ENCODE results near the gene MFAP4. TPM values are rescaled to one million over a fixed set of nuclear protein-coding genes. Genes with fewer than 3 reads are reported as not detected.

The MFAP4 gene
- polyA plus RNA-seq, 3 donors, result 0.12 to 0.73 (median 0.12) TPM

DNA sequence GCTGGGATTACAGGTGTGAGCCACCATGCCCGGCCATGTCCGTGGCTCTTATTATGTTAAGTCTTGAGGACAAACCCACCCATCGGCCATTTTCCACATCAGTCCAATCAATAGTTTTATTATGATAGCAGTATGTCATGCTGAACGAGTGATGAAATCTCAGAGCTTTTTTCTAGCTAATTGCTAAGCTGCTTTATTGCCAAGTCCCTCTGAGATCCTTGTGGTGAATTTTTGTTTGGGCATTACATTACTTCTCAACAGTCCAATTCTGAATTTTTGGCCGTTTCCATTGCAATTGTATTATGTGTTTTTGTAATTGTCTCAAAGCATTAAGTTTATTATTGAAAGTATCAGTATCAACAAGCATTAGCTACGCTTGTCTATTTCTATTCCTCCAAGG is 34.9 kb upstream of the MFAP4 start:
- Histone ChIP-seq H2AFZ (ENCODE audit: insufficient read depth, low read depth, low read length, poor library complexity, severe bottlenecking) (no peak overlapping the region), H3K27ac (ENCODE audit: low read depth in 1 of 2, low read length in 2 of 2) (no peak overlapping the region), H3K9me3 (replicated peaks in 1 of 2; ENCODE audit: control insufficient read depth in 1 of 2, insufficient read depth in 1 of 2, low read length in 2 of 2) (no peaks in the 10 kb centered on the region), H3K27me3 (ENCODE audit: control insufficient read depth in 2 of 2, insufficient read depth in 2 of 2, low read length in 2 of 2) (no peaks in the 10 kb centered on the region), H3K36me3 (replicated peaks in 1 of 2; ENCODE audit: control insufficient read depth in 1 of 2, insufficient read depth in 2 of 2, low read length in 2 of 2) (no peaks in the 10 kb centered on the region), H4K20me1 (ENCODE audit: insufficient read depth, low read length) (no peaks in the 10 kb centered on the region), H3K4me2 (replicated peaks; ENCODE audit: extremely low read depth, low read length, poor library complexity, severe bottlenecking) (no peak overlapping the region), H3K9ac (ENCODE audit: insufficient read depth, low read length, poor library complexity, severe bottlenecking) (no peak overlapping the region), H3K4me3 (replicated peaks in 1 of 3; ENCODE audit: low read depth in 2 of 3, low read length in 3 of 3) (no peak overlapping the region), H3K79me2 (ENCODE audit: insufficient read depth, low read length) (no peaks in the 10 kb centered on the region), H3K4me1 (ENCODE audit: control insufficient read depth in 1 of 2, insufficient read depth in 2 of 2, low read length in 2 of 2) (peaks cover 3 to 7% of the 10 kb centered on the region in 2 donors)
- Mint-ChIP-seq H3K27ac (peak overlapping the region in 1 of 7 donors; percentile 38), H3K4me3 (no peak overlapping the region), H3K27me3 (ENCODE audit: low read depth in 3 of 3) (peaks cover 0 to 6% (median 2%) of the 10 kb centered on the region in 3 donors), H3K4me1 (peaks cover 14% of the 10 kb centered on the region), H3K36me3 (no peaks in the 10 kb centered on the region), H3K9me3 (peaks cover 0 to 3% (median 0%) of the 10 kb centered on the region in 7 donors)
- TF ChIP-seq, protein P1, sequence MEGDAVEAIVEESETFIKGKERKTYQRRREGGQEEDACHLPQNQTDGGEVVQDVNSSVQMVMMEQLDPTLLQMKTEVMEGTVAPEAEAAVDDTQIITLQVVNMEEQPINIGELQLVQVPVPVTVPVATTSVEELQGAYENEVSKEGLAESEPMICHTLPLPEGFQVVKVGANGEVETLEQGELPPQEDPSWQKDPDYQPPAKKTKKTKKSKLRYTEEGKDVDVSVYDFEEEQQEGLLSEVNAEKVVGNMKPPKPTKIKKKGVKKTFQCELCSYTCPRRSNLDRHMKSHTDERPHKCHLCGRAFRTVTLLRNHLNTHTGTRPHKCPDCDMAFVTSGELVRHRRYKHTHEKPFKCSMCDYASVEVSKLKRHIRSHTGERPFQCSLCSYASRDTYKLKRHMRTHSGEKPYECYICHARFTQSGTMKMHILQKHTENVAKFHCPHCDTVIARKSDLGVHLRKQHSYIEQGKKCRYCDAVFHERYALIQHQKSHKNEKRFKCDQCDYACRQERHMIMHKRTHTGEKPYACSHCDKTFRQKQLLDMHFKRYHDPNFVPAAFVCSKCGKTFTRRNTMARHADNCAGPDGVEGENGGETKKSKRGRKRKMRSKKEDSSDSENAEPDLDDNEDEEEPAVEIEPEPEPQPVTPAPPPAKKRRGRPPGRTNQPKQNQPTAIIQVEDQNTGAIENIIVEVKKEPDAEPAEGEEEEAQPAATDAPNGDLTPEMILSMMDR (IDR thresholded peaks at IDR 0.05), result no peak
- no peak for DNase-seq
- WGBS (ENCODE audit: insufficient coverage), result no CpG with 5 or more reads among the region's 6 CpGs
- intact Hi-C loops (cut with micrococcal nuclease), result no loop called here

DNA sequence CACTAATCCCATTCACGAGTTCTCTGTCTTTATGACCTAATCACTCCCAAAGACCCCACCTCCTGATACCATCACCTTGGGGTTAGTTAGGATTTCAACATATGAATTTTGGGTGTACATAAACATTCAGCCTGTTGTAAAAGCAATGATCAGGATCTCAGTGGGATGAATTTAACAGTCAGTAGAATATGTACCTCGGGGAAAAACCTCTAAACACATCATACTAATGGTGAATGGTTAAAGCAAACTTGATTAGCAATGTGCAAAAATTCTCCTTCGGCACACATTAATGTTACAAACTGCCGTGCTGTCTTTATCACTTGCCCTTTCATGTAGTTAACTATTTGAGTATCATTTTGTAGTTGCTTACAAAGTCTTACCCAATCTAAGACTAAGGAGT is 34.2 kb upstream of the MFAP4 start:
- peaks cover 0 to 3% (median 0%) of the 10 kb centered on the region in 7 donors for H3K9me3 Mint-ChIP-seq
- H3K27ac Mint-ChIP-seq, result no peak overlapping the region
- peaks cover 14% of the 10 kb centered on the region for H3K4me1 Mint-ChIP-seq
- TF ChIP-seq, protein P1 (IDR thresholded peaks at IDR 0.05), result no peak
- no peak overlapping the region for H3K27ac ChIP-seq (ENCODE audit: low read depth in 1 of 2, low read length in 2 of 2)
- no peak overlapping the region for H3K4me2 ChIP-seq (replicated peaks; ENCODE audit: extremely low read depth, low read length, poor library complexity, severe bottlenecking)
- no peaks in the 10 kb centered on the region for H3K79me2 ChIP-seq (ENCODE audit: insufficient read depth, low read length)
- no peaks in the 10 kb centered on the region for H3K36me3 ChIP-seq (replicated peaks in 1 of 2; ENCODE audit: control insufficient read depth in 1 of 2, insufficient read depth in 2 of 2, low read length in 2 of 2)
- no peak overlapping the region for H3K9ac ChIP-seq (ENCODE audit: insufficient read depth, low read length, poor library complexity, severe bottlenecking)
- no peaks in the 10 kb centered on the region for H3K36me3 Mint-ChIP-seq
- H3K4me1 ChIP-seq (ENCODE audit: control insufficient read depth in 1 of 2, insufficient read depth in 2 of 2, low read length in 2 of 2), result peaks cover 3 to 7% of the 10 kb centered on the region in 2 donors
- no CpG with 5 or more reads among the region's 4 CpGs for WGBS (ENCODE audit: insufficient coverage)
- intact Hi-C loops (cut with micrococcal nuclease), result no loop called here
- peaks cover 0 to 4% (median 2%) of the 10 kb centered on the region in 3 donors for H3K27me3 Mint-ChIP-seq (ENCODE audit: low read depth in 3 of 3)
- H4K20me1 ChIP-seq (ENCODE audit: insufficient read depth, low read length), result no peaks in the 10 kb centered on the region
- H3K4me3 Mint-ChIP-seq, result no peak overlapping the region
- no peak overlapping the region for H3K4me3 ChIP-seq (replicated peaks in 1 of 3; ENCODE audit: low read depth in 2 of 3, low read length in 3 of 3)
- no peak for DNase-seq
- H3K9me3 ChIP-seq (replicated peaks in 1 of 2; ENCODE audit: control insufficient read depth in 1 of 2, insufficient read depth in 1 of 2, low read length in 2 of 2), result no peaks in the 10 kb centered on the region
- no peak overlapping the region for H2AFZ ChIP-seq (ENCODE audit: insufficient read depth, low read depth, low read length, poor library complexity, severe bottlenecking)
- no peaks in the 10 kb centered on the region for H3K27me3 ChIP-seq (ENCODE audit: control insufficient read depth in 2 of 2, insufficient read depth in 2 of 2, low read length in 2 of 2)
